GM21737 (cell line): ENCODE measurements around the gene LRP1B.

Source experiments
- ATAC-seq: cut with Tn5 transposase; IDR thresholded peaks from one replicate; pipeline ENCODE4 v1.9.1; 2021; ENCODE audit warnings: mild to moderate bottlenecking, moderate library complexity; ENCODE audit not compliant: unreplicated experiment

The LRP1B gene

DNA sequence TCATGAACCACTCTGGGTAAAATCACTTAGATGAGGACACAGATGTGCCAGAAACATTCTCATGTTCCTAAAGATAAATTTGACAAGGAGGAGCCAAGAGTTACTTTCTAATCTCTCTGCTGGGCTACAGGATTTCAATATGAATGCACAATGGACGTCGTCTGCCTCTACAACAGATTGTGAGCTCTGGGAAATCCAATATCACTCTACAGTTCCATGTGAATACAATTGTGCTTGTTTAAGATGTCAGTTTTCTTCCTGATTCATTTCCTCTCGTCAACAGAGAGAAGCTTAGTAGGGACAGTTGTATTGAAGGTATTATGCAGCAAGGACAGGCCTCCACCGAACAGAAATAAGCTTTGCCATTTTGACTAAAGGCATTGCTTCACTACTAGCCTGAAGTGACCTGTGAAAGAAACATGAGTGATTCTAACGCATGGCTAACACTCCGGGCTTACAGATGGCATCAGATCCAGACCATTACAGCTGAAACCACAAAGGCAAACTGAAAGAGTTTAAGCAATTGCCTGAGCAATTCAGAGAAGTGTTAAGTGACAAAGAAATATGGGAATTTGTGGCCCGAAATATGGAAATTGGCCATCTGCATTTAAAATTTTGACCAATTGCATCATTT lies 1591.5 kb downstream of the LRP1B start:
- ATAC-seq: no peak

DNA sequence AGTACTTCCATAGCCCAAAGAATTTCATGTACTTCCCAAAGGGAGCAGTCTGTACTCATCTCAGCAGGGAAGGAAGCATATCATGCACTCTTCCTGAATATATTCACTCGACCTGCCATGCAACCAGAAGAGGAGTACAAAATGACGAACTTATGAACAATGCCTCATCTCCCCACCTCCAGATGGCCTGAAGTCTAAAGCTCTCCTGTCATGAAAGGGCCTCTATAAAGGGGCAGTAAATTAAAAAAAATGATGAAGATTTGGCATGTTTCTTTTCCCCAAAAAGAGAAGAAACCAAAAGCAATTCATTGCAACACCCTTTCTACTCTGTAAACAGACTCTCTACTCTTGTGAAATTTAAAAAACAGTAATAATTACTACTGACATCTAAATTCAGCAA lies 1601.1 kb downstream of the LRP1B start:
- no peak for ATAC-seq

DNA sequence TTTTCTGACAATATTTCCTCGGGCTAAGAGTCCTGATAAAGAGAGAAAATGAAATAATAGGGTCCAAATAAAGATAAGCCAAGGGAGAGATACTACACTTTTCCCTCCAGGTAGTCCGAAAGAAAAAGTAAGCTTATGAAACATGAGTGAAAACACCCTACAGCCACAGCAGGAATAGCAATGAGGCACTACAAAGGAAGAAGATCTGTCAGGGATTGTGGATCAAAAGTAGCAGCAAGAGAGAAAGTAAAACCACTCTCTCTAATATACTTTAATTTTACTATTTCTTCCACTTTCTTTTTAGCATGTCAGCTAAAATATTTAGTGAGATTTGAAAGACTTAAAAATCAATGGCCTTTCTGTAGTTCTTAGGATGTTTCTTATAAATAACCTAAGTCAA lies 1601.8 kb downstream of the LRP1B start:
- no peak for ATAC-seq

DNA sequence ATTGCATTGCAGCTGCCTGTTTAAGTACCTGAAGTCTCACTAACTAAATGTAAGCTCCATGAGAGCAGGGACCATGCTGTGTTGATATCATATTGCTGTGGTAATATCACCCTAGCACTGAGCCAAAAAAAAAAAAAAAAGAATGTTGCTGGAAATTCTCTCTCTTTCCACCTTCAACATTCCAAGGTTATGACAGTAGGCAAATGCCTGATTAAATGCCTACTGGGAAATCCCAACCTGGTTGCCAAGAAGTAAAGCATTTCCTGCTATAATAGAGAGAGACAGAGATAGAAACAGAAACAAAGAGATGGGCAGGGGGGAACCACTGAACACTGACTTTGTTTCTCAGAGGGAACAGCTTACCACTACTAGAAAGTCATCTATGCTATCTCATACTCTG lies 1604.2 kb downstream of the LRP1B start:
- no peak for ATAC-seq

DNA sequence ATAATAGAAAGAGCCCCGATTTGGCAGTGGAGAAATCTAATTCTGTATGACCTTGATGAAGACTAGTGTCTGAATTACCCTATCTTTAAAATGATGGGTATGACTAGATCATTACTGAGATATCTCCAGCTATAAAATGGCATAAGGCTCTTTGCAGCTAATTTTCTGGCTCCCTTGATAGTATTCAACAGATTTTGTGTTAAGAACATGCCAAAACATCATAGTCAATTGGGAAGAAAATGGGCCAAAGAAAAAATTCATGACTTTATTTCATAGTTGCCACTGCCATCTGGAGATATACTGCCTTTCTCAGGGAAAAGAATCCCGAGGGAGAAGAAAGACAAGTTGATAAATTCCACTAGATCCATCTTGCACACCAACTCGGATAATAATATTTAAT lies 1618.7 kb downstream of the LRP1B start:
- no peak for ATAC-seq

DNA sequence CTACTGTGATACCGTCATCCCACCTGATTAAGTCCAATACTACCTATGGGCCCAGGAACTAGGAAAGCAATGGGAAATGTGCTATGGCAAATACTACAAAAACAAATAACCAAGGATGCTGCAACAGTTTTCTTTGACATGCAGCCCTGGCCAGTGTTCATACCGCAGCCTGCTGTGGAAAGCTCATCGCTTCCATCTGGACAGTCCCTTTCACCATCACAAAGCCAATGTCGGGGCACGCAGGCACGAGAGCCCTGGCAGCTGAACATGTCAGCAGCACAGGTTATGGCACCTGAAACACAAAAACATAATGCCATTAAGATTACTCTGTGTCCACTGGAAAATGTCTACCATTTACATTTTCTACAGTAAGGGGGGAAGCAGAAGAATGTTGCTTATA lies 1621.1 kb downstream of the LRP1B start:
- ATAC-seq: no peak

DNA sequence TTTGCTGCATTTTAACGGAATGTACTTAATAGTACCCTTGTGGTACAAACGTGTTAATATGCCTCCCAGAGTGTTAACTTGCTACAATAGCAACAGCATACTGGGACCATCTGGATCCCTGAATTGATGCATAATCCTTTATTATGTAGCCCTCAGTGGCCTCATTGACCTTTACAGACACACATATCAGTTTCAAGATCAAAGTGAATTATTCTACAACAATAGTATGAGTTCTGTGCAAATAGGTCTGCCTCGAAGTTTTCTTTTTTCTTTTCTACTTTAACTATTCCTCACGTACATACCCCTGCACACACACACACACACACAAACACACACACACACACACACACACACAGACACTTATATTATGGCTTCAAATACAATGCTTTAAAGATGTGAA lies 1622.1 kb downstream of the LRP1B start:
- ATAC-seq: no peak

DNA sequence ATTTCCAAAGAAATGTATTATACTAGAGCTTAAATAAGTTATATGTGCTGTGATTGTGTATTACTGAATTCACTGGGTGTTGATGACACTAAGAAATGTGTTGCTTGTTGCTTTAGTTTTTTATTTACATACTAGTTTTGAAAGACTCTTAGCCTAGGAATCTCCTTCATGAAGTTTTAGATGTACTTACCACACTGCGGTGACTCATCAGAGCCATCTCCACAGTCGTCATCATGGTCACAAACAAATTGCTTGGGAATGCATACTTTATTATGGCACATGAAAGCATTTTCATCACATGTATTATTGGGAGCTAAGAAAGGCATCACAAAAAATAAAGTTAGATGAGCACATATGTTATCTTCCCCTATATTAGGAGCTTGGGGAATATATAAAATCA lies 1624.2 kb downstream of the LRP1B start:
- no peak for ATAC-seq

DNA sequence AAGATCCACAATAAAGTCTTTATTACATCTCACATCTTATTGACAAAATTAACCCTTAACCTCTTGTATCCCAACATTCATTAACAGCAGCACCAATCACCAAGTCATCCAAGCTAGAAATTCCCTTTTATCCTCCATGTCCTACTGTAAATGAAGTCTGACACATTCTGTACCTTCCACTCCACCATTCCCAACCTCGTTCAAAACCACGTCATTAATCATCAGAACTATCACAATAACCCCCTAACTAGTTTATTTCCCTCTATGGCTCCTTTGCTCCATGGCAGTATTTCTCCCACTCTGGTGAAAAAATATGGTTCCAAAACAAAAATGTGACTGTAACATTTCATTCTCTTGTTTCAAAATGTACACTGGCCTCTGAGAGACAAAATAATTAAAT lies 1626.2 kb downstream of the LRP1B start:
- no peak for ATAC-seq

DNA sequence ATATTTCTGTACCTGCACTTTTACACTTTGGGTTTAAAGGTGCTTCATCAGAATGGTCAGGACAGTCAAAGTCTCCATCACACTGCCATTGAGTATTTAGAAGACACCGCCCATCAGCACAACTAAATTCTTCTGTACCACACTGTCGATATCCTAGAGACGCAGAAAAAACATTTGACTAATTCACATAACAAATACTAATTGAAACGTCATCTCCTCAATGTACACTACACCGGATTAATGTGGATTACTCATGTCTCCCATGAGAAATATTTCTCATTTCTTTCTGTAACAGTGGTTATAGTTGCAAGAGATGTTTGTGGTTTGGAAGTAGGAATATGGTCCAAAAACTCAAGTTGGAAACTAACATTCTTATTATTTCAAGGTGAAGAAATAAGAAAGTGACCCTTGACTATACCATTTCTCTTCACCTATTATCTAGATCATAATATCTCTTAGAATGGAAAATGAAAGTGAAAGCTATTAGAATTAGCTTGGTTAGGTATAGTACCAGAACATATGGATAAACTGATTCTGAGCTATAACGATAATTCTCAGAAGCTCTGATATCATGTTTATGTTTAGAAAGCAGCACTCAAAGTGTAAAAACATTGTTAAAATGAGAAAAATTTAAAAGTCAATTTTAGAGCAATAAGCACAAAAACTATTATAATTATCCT lies 1627.7 kb downstream of the LRP1B start:
- ATAC-seq: no peak

DNA sequence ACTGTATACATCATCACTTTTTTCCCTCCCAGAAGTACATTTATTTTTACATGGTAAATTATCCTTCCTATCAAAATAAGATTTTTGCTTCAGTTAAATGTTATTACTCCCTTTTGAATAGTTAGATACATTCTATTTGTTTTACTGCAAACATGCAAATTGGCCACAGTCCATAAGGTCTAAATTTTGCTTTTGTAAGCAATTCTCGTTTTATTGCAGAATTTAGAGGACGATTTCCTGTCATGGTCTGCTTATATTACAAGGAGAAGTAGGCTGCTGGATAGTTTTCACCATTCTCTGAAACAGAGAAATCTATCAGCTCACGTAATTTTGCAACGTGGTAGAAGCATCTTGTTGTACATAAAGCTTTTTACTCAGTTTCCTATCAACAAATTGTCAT lies 1632.5 kb downstream of the LRP1B start:
- no peak for ATAC-seq

DNA sequence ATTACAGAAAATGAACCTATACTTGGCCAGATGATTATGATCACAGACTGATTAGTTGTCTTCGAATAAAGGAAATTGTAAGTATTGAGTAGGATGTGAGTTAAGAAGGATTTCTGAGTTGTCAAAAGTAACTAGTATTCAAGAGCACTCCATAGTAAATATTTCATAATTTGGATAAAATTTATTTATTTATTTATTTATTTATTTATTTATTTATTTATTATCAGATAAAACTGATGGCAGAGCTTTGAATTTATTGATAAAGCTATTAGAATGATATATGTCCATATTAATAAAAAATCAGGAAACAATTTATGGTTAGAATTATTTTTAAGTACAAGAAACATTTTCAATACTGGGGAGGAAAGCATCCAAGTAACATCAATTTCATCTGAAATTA lies 1634.1 kb downstream of the LRP1B start:
- no peak for ATAC-seq

DNA sequence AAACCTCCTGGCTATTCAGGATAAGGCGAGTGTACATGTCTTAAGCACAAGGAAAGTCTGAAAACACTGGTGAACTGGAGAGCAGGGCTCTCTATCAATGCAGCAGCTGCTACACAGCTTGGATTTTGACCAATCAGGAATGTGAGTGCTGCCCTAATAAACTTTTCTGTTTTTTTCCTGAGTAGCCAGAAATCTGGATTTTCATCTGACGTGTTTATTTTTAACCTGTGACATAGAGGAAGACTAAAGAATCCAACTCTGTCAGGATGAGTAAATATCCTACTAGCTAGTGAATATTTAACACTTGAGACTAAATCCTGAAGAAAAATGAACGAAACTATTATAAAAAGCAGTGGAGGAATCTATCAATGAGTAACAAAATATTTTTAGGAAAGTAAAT lies 1638.9 kb downstream of the LRP1B start:
- no peak for ATAC-seq

DNA sequence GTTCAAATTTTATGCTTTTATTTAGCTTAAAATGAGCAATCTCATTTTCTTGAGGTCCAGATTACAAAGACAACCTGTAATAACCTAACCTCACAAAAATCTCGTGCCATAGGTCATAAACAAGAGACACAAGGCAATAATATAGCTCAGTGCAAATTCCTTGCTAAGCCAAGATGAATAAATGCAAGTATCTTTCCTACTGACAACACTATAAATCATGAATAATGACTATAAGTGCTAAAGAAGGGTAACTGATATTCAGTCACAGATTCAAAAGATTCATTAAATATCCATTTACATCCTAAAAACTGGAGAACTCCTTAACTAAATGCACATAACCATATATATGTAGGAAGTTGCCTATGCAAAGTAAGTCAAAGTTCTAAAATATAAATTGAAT lies 1641.6 kb downstream of the LRP1B start:
- no peak for ATAC-seq

DNA sequence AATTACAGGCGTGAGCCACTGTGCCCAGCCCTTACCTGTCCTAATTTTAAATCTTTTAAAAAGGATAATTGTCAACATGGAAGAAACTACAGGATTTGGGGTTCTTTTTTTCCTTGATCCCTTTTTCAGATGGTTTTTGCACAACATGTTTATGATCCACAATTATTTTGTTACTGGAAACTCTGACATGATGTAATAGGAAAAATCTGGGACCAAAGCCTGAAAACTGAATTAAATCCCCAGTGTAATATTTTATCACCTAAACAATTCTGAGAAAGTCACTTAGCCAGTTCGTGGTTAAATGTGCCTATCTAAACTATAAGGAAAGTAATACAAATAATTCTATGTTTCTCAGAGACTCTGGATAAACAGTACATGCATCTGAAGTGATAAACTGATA lies 1649.7 kb downstream of the LRP1B start:
- ATAC-seq: no peak

DNA sequence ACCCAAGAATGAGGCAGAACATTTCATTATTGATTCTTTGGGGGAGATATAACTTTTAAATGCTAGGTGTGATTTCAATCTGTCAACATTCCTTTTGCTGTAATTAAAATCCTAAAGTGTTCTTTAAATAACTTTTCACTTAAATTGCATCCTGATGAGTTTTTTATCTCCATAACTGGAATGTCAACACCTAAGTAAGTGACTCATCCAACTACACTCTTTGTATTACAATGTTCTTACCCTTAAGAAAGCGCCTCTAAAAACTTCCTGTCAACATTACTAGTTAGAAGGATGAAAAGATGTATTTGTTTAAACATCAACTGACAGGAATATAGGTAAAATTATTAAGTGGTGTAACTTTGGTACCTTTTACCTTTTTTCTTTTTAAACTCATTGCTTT lies 1657.0 kb downstream of the LRP1B start:
- no peak for ATAC-seq

DNA sequence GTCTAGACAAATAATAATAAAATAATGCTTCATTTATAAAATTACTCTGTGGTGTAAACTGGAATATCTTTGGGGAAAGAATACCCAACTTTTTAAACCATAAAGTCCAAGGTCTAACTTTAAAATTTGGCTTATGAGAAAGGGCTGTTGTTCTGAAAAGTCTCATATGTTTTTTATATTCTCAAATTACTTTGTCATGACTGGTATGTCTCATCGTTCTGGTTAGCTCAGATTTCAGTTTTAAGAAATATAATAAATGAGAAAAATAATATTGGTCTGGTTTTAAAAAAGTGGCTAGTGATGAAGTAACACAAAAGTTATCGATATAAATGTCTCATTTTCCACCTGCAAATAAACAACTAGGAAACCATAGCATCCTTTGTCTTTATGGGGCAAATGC lies 1658.1 kb downstream of the LRP1B start:
- ATAC-seq: no peak

DNA sequence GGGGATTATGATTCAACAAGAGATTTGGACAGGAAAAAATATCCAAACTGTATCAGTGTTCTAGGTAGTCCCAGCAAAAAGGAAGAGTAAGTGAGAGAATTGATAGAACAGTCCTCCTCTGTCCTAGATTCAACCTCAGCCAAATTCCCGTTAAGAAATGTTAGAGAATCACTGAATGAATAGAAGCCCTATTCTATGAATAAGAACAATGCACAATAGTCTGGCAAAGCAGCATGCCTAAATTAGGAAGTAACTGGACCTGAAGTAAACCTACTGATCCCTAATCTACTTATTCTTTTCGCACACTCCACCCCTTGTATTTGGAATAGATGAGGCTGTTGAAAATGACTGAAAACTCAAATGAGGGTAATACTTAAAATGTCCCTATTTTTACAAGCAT lies 1665.5 kb downstream of the LRP1B start:
- ATAC-seq: no peak

DNA sequence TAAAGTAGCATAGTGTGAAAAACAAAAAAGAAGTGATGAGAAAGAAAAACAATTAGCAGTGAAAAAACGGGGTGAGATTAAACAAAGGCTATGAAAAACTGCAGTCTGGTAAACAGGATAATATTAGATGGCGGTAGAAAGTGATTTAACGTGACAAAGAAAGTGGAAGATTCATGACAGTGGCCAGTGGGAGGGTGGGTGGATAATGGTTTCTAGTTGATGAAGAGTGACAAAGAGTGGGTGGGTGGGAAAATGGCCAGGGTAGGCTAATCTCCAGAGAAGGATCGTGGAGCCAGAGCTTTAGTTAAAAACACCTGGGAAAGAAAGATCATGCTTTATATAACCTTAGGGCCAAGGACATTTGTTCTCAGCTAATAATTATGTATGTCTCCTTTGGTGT lies 1667.8 kb downstream of the LRP1B start:
- ATAC-seq: no peak

DNA sequence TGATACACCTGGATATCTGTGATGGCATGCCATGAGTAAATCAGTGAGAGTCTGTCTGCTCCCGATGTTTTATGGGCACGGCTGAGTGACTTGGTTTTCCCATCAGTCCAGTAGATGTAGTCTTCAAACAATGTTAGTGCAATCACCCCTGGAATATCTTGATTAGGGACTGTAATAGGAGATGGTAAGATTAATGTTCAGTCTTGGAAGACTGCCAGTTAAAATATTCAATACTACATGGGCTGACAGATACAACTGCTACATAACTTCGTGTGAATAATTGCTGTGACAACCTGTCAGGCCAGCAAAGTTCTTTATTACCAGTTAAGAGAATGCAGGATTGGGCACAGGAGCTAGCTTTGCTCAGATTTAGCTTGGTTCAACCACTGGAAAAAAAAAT lies 1673.3 kb downstream of the LRP1B start:
- ATAC-seq: no peak

DNA sequence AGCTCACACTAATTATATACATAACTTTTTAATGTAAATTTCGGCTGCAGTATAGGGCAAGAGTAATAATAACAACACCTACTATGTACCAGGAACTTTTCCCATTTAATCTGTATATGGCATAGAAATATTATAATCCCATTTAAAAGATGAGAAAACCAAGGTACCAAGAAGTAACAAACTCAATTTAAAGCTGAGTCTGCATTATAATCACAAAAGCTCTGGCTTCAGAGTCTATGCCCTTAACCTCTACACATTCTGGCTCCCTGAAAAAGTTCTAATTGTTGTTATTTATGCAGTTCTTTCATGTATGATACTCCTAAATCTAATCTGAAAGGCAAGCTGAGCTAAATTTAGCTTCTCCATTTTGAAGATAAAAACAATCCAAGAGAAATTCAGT lies 1675.5 kb downstream of the LRP1B start:
- no peak for ATAC-seq

DNA sequence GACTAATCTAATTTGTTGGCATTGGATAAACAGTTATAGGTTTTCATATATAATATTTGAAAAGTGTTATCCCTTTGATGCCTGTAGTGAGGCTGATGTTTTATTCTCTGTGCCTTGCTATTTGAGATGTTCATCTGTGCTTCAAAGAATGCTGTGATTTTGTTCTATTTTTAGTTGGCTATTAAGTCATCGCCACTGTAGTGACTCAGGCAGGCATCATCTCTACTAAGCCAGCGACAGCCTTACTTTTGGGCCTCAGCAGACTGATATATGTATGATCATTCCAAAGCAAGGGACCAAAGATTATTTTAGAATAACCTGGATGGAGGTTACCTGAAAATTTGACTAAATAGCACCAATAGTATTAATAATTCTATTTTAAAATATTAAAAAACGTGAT lies 1676.1 kb downstream of the LRP1B start:
- no peak for ATAC-seq

DNA sequence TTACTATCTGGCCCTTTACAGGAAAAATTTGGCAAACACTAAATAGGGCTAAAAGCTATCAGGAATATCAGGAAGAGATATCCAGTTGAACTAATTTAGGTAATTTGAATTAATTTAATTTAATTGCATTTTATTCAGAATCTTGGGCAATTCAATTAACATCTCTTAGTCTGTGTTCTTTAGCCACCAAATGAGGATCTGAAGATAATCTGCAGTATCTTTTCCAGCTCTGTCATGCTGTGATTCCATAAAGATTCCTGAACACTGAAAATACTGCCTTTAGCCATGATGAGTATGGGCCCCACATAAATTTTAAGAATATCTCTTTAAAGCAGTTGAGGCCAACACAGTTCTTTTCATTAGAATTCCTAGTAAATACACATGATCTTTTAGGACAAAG lies 1679.5 kb downstream of the LRP1B start:
- ATAC-seq: no peak
